ENCODE data around the gene FILIP1L. TPM values are rescaled to one million over a fixed set of nuclear protein-coding genes. Genes with fewer than 3 reads are reported as not detected.

The FILIP1L gene
- total RNA-seq, 1 experiment from 2014 or later = 0.07 TPM

GRCh38 chr3:100093831-100094230, 20.5 kb downstream of the FILIP1L start:
- no peak overlapping the region for H2BK15ac ChIP-seq (ENCODE audit: low read depth, low read length)
- no peak overlapping the region for H3K23ac ChIP-seq (ENCODE audit: insufficient read length, low read depth, low read length)
- no peak overlapping the region for H4K8ac ChIP-seq (replicated peaks; ENCODE audit: insufficient read length, low read depth, low read length)
- WGBS (ENCODE audit: extremely low coverage, insufficient read length, low lambda C conversion rate) = no CpG with 5 or more reads among the region's 1 CpG
- no peak overlapping the region for H4K5ac ChIP-seq (ENCODE audit: insufficient read length, low read depth, low read length)
- no peaks in the 10 kb centered on the region for H3K79me2 ChIP-seq (ENCODE audit: insufficient read depth, low read length)
- H3K79me1 ChIP-seq (ENCODE audit: insufficient read depth, low read depth, low read length, poor library complexity, severe bottlenecking) = no peaks in the 10 kb centered on the region
- no peak overlapping the region for H3K9ac ChIP-seq (ENCODE audit: extremely low read depth, insufficient read length, low read length)
- H2BK120ac ChIP-seq (ENCODE audit: low read depth, low read length, poor library complexity, severe bottlenecking) = no peak overlapping the region
- H2AFZ ChIP-seq (ENCODE audit: low read length) = no peak overlapping the region
- no peak overlapping the region for H4K91ac ChIP-seq (ENCODE audit: insufficient read length, low read depth, low read length)
- no peak for DNase-seq
- H3K27me3 Mint-ChIP-seq (ENCODE audit: low read depth) = no peaks in the 10 kb centered on the region
- no peak overlapping the region for H2BK20ac ChIP-seq (ENCODE audit: low read depth, low read length, poor library complexity, severe bottlenecking)
- peaks cover 18% of the 10 kb centered on the region in 2 experiments for H3K4me1 Mint-ChIP-seq
- H3K23me2 ChIP-seq (ENCODE audit: insufficient read length, low read depth, low read length, poor library complexity, severe bottlenecking) = no peaks in the 10 kb centered on the region
- no peak overlapping the region for H2BK5ac ChIP-seq (ENCODE audit: insufficient read length, low read length)
- H2BK12ac ChIP-seq (ENCODE audit: insufficient read length, low read depth, low read length) = no peak overlapping the region
- H3K4me2 ChIP-seq (ENCODE audit: insufficient read depth, insufficient read length, low read length) = no peak overlapping the region
- peaks cover 6% of the 10 kb centered on the region; the same call in 1 of the 2 replicates for H3K4me1 ChIP-seq (ENCODE audit: insufficient read depth, low read length)
- no peak overlapping the region for H3K4me3 Mint-ChIP-seq
- no peaks in the 10 kb centered on the region for H3K9me3 Mint-ChIP-seq
- H3K18ac ChIP-seq (ENCODE audit: insufficient read length, low read depth, low read length) = no peak overlapping the region
- no peak overlapping the region for H3T11ph ChIP-seq (ENCODE audit: low read length)
- no peaks in the 10 kb centered on the region for H3K9me3 ChIP-seq (ENCODE audit: control insufficient read depth, low read depth, low read length)
- no peak overlapping the region for H3K14ac ChIP-seq (ENCODE audit: insufficient read depth, low read length)
- no peaks in the 10 kb centered on the region for H4K20me1 ChIP-seq (ENCODE audit: control insufficient read depth, insufficient read depth, insufficient read length)
- H3K27ac ChIP-seq (ENCODE audit: insufficient read length, low read depth, low read length) = no peak overlapping the region
- H3K36me3 Mint-ChIP-seq (ENCODE audit: insufficient read depth in 1 of 3, low read depth in 3 of 3) = no peaks in the 10 kb centered on the region
- no peak overlapping the region for H2AK5ac ChIP-seq (ENCODE audit: insufficient read length, low read length)
- no peak overlapping the region for H3K27ac Mint-ChIP-seq
- no peaks in the 10 kb centered on the region for H3K27me3 ChIP-seq (ENCODE audit: insufficient read depth, low read length)
- no peak overlapping the region for H3K56ac ChIP-seq (ENCODE audit: insufficient read length, low read depth, low read length)
- no peak overlapping the region for H3K4ac ChIP-seq (ENCODE audit: low read depth, low read length)
- TF ChIP-seq CTCF (conservative IDR thresholded peaks at IDR 0.05) = no peak
